Calu3 (cell line): Measurements from ENCODE around the gene WDFY4. TPM values are rescaled to one million over a fixed set of nuclear protein-coding genes. Genes with fewer than 3 reads are reported as not detected.

ENCODE experiments used
- BruUV-seq: library from RNA; stranded (reverse); fragments of 400-500 nt; replicated peaks from 2 replicates; lab custom pipeline; 2021; lab: Mats Ljungman, UMichigan
- CTCF ChIA-PET: fragments of 300-600 bp; sonication (Branson Sonifier 250); formaldehyde crosslinking; loops from one replicate; lab custom pipeline; 2022; ENCODE audit warnings: antibody characterized with exemption; lab: Charles Lee
- DNase-seq: peaks from one replicate; pipeline ENCODE4 v3.0.0; 2022
- H3K27ac Mint-ChIP-seq: one replicate; pipeline ENCODE4 v1.8.0; 2022; ENCODE audit warnings: mixed read lengths; ENCODE audit not compliant: unreplicated experiment
- H3K27me3 Mint-ChIP-seq: one replicate; pipeline ENCODE4 v1.8.0; 2022; ENCODE audit warnings: mixed read lengths; ENCODE audit not compliant: unreplicated experiment
- H3K36me3 Mint-ChIP-seq: one replicate; pipeline ENCODE4 v1.8.0; 2022; ENCODE audit warnings: mild to moderate bottlenecking, moderate library complexity, mixed read lengths; ENCODE audit not compliant: insufficient read depth, unreplicated experiment
- H3K4me1 Mint-ChIP-seq: one replicate; pipeline ENCODE4 v1.8.0; 2022; ENCODE audit warnings: mild to moderate bottlenecking, low read depth, mixed read lengths; ENCODE audit not compliant: unreplicated experiment
- H3K4me3 Mint-ChIP-seq: one replicate; pipeline ENCODE4 v1.8.0; 2022; ENCODE audit warnings: mild to moderate bottlenecking, low read depth, moderate library complexity, mixed read lengths; ENCODE audit not compliant: unreplicated experiment
- H3K9me3 Mint-ChIP-seq: one replicate; pipeline ENCODE4 v1.8.0; 2022; ENCODE audit warnings: low read depth, mixed read lengths; ENCODE audit not compliant: unreplicated experiment
- intact Hi-C: fragments of 100-400 bp; cut with micrococcal nuclease; formaldehyde crosslinking; loops from one replicate; pipeline ENCODE4 v1.10.0; 2022; ENCODE audit not compliant: unreplicated experiment
- total RNA-seq: library from RNA; stranded (reverse); gene quantifications from 2 replicates; pipeline ENCODE4 v1.2.3, GENCODE V29; 2022
- TF ChIP-seq, protein P1 (sequence below): fragments of 200-600 bp; IDR thresholded peaks from one replicate; pipeline ENCODE4 v1.8.0; 2022; ENCODE audit warnings: antibody characterized with exemption; ENCODE audit not compliant: unreplicated experiment

Gene WDFY4
- total RNA-seq, 1 experiment from 2014 or later: not detected

GRCh38 chr10:48684463-48684791 lies 246 bp upstream of the WDFY4 start:
- H3K27me3 Mint-ChIP-seq: peaks cover 14% of the 10 kb centered on the region
- H3K4me1 Mint-ChIP-seq: no peaks in the 10 kb centered on the region
- no peak for DNase-seq
- intact Hi-C loops: no loop called here
- CTCF ChIA-PET: no interaction called here
- TF ChIP-seq, protein P1, sequence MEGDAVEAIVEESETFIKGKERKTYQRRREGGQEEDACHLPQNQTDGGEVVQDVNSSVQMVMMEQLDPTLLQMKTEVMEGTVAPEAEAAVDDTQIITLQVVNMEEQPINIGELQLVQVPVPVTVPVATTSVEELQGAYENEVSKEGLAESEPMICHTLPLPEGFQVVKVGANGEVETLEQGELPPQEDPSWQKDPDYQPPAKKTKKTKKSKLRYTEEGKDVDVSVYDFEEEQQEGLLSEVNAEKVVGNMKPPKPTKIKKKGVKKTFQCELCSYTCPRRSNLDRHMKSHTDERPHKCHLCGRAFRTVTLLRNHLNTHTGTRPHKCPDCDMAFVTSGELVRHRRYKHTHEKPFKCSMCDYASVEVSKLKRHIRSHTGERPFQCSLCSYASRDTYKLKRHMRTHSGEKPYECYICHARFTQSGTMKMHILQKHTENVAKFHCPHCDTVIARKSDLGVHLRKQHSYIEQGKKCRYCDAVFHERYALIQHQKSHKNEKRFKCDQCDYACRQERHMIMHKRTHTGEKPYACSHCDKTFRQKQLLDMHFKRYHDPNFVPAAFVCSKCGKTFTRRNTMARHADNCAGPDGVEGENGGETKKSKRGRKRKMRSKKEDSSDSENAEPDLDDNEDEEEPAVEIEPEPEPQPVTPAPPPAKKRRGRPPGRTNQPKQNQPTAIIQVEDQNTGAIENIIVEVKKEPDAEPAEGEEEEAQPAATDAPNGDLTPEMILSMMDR: no peak
- BruUV-seq: no TSS peak
- no peak overlapping the region for H3K4me3 Mint-ChIP-seq
- H3K27ac Mint-ChIP-seq: no peak overlapping the region
- no peaks in the 10 kb centered on the region for H3K36me3 Mint-ChIP-seq
- H3K9me3 Mint-ChIP-seq: no peaks in the 10 kb centered on the region

- H3K4me3 Mint-ChIP-seq: no peak overlapping the region
- H3K36me3 Mint-ChIP-seq: no peaks in the 10 kb centered on the region
- no peaks in the 10 kb centered on the region for H3K4me1 Mint-ChIP-seq
- BruUV-seq: no TSS peak
- TF ChIP-seq, protein P1: no peak
- H3K9me3 Mint-ChIP-seq: no peaks in the 10 kb centered on the region
- peaks cover 14% of the 10 kb centered on the region for H3K27me3 Mint-ChIP-seq
- CTCF ChIA-PET: no interaction called here
- intact Hi-C loops: no loop called here
- no peak for DNase-seq
- H3K27ac Mint-ChIP-seq: no peak overlapping the region
Observed at GRCh38 chr10:48685731-48686130, 1.1 kb downstream of the WDFY4 start.

GRCh38 chr10:48690791-48691660 lies 6.4 kb downstream of the WDFY4 start:
- no peaks in the 10 kb centered on the region for H3K9me3 Mint-ChIP-seq
- H3K36me3 Mint-ChIP-seq: no peaks in the 10 kb centered on the region
- H3K4me1 Mint-ChIP-seq: no peaks in the 10 kb centered on the region
- no TSS peak for BruUV-seq
- H3K27ac Mint-ChIP-seq: no peak overlapping the region
- TF ChIP-seq, protein P1: no peak
- no peak for DNase-seq
- CTCF ChIA-PET: no interaction called here
- intact Hi-C loops: no loop called here
- H3K27me3 Mint-ChIP-seq: peaks cover 46% of the 10 kb centered on the region
- H3K4me3 Mint-ChIP-seq: no peak overlapping the region

DNA sequence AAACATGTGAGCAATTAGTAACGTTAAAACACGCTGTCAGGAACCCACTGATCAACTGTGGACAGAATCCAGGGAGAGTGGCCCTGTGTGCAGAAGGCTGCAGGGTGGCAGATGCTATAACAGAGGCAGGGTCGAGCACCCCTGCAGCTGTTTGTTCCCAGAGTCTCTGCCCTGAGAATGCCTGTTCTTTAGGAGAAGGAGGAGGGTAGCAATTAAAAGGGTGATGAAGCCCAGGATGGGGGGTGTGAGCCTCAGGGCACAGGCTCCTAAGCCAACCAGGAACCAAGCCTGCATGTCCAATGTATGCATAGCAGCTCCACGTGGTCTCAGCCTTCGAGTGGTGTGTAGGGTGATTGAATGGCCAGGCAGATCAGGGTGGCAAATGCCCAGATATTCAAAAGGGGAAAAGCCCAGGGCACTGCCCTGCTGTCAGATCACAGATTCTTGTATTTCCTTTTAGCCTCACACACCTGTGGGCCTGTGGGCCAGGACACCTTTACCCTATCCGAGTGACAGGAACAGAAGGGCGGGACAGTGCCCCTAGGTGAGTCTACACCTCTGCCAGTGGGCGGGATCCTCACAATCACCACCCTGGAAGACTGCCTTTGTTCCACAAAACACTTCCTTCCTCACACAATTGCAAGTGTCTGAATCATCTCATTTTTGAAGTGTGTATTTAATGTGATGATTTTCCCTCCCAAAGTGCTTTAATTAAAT lies 7.3 kb downstream of the WDFY4 start:
- CTCF ChIA-PET: no interaction called here
- no peak overlapping the region for H3K4me3 Mint-ChIP-seq
- peaks cover 55% of the 10 kb centered on the region for H3K27me3 Mint-ChIP-seq
- DNase-seq: no peak
- H3K27ac Mint-ChIP-seq: no peak overlapping the region
- H3K4me1 Mint-ChIP-seq: no peaks in the 10 kb centered on the region
- TF ChIP-seq, protein P1: no peak
- no peaks in the 10 kb centered on the region for H3K9me3 Mint-ChIP-seq
- intact Hi-C loops: no loop called here
- no TSS peak for BruUV-seq
- H3K36me3 Mint-ChIP-seq: no peaks in the 10 kb centered on the region
